ENCODE measurements around the gene AKAP8.
"Not testable (repeated sequence)": the region's sequence is repeated elsewhere in the genome, so short reads cannot be mapped to it uniquely, and the experiment has no call there.

AKAP8 gene

DNA sequence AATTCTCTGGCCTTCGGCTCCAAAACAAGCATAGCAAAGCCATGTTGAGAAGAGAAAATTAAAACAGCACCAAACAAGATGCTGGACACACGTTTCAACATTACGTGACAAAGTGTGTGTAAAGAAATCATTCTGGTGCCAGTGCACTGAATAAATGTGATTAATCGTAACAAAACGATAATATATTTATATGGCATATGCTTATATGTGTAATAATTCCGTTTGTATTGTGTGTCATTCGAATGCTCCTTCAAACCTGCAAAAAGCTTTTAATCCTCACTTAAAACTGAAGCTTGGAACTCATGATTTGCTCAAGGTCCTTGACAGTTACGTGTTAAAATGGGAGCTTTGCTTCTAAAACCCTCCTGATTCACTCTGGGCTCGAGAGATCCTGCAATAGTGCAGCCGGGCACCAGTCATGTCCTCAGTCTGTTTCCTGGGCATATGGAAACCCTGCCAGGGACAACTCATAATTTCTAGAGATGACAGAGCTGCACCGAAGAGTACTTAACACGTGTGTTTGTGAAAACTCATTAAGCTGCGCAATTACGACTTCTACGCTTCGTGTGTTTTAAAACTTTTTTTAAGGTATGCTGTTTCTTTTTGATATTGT is 39.9 kb upstream of the AKAP8 start:
- H3K4me3 ChIP-seq (ENCODE audit: low read length): peak overlapping the region; percentile 66
- peaks cover 15% of the 10 kb centered on the region for H3K36me3 ChIP-seq (ENCODE audit: control insufficient read depth, insufficient read depth, low read length)

DNA sequence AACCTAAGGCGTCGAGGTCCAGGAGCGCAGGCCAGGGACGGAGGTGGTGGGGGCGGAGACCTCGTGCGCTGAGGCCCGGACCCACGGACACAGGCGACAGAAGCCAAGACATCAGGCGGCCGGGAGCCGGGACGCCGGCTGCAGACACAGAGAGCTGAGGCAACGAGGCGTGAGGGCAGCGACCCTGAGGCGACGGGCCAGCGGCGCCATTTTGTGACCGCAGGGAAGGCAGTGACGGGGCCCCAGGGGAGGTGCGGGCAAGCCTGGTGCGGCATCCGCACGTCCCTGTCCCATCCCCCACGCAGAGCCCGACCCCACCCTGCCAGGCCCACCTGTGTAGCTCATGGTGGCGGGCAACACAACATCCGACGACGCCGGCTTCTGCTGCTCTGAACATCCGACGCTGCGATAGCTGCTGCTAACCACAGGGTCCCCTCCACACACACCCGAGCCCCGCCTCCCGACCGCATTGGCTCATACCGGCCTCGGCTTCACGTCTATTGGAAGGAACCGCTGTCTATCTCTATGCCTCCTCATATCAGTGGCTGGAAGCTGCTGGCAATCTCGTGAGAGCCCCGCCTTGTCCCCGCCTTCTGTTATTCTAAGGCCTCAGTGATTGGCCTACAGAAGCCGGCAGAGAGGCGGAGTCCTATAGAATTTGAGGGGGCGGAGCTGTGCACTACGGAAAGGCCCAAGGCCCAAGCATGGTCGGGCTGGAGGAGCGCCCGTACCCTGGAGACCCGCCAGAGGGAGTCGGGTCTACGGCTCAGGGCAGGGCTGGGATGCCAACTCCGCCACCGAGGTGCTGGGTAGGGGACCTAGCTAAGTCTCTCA is 39.2 kb upstream of the AKAP8 start, which contains the start of gene AKAP8L:
TSS of gene AKAP8L (minus strand) at position 410 of the 834 bp plus-strand sequence. CDS start at position 345, 65 bp downstream.
- H3K36me3 ChIP-seq (ENCODE audit: control insufficient read depth, insufficient read depth, low read length): peaks cover 12% of the 10 kb centered on the region
- peaks cover 15% of the 10 kb centered on the region for H3K4me1 ChIP-seq (ENCODE audit: control insufficient read depth, insufficient read depth, low read length)
- H3K9ac ChIP-seq (ENCODE audit: low read length): peak within 1 kb of the TSS; percentile 81
- peak within 1 kb of the TSS; percentile 97 for H3K4me3 ChIP-seq (ENCODE audit: low read length)
- H3K27ac ChIP-seq (ENCODE audit: low read depth, low read length): peak within 1 kb of the TSS; percentile 76
- H3K27me3 ChIP-seq (ENCODE audit: control insufficient read depth, insufficient read depth, low read length): no peaks in the 10 kb centered on the region

More for the DNA sequence above, 39.9 kb upstream of the AKAP8 start:
- Histone ChIP-seq H3K27me3 (ENCODE audit: control insufficient read depth, insufficient read depth, low read length) (no peaks in the 10 kb centered on the region), H3K4me1 (ENCODE audit: control insufficient read depth, insufficient read depth, low read length) (peaks cover 15% of the 10 kb centered on the region), H3K27ac (ENCODE audit: low read depth, low read length) (peak overlapping the region; percentile 51), H3K9ac (ENCODE audit: low read length) (no peak overlapping the region)

DNA sequence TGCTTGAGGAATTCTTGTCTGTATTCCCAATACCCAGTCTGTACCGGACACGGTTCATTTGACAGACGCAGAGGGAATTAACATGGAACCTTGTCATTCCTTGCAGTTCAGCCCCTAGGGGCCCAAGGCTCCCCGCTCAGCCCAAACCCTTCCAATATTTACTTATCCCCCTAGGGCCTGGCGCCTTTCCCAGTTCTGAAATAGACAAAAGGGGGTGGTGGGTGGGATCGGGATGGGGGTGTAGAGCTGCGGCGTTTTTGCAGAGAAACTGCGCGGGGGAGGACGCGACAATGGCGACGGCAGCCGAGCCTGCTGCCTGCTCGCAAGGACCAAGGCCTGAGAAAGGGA is 38.6 kb upstream of the AKAP8 start:
- H3K36me3 ChIP-seq (ENCODE audit: control insufficient read depth, insufficient read depth, low read length): peaks cover 7% of the 10 kb centered on the region
- peak overlapping the region; percentile 81 for H3K9ac ChIP-seq (ENCODE audit: low read length)
- no peaks in the 10 kb centered on the region for H3K27me3 ChIP-seq (ENCODE audit: control insufficient read depth, insufficient read depth, low read length)
- peak overlapping the region; percentile 76 for H3K27ac ChIP-seq (ENCODE audit: low read depth, low read length)
- peak overlapping the region; percentile 97 for H3K4me3 ChIP-seq (ENCODE audit: low read length)
- H3K4me1 ChIP-seq (ENCODE audit: control insufficient read depth, insufficient read depth, low read length): peaks cover 17% of the 10 kb centered on the region

DNA sequence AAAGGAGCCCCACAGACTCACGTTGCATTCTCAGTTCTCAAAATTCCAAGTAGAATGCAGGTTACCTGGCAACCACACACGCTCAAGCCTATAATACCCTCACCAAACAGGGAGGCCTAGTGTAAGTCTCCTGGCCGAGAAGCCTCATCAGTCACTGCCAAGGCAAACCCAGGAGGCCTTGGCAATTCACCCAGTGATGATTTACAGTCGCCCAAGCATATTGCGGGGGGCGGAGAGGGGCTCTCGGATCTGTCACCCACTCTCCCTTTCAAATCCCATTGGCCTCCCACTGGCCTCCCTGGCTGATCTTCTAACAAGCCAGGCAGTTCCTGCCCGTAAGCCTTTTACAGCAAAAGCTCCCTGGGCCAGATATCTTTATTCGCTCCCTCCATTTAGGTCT is 38.1 kb upstream of the AKAP8 start:
- H3K4me3 ChIP-seq (ENCODE audit: low read length): peak overlapping the region; percentile 97
- H3K27me3 ChIP-seq (ENCODE audit: control insufficient read depth, insufficient read depth, low read length): no peaks in the 10 kb centered on the region
- peak overlapping the region; percentile 81 for H3K9ac ChIP-seq (ENCODE audit: low read length)
- peaks cover 17% of the 10 kb centered on the region for H3K4me1 ChIP-seq (ENCODE audit: control insufficient read depth, insufficient read depth, low read length)
- peaks cover 2% of the 10 kb centered on the region for H3K36me3 ChIP-seq (ENCODE audit: control insufficient read depth, insufficient read depth, low read length)
- peak overlapping the region; percentile 76 for H3K27ac ChIP-seq (ENCODE audit: low read depth, low read length)

DNA sequence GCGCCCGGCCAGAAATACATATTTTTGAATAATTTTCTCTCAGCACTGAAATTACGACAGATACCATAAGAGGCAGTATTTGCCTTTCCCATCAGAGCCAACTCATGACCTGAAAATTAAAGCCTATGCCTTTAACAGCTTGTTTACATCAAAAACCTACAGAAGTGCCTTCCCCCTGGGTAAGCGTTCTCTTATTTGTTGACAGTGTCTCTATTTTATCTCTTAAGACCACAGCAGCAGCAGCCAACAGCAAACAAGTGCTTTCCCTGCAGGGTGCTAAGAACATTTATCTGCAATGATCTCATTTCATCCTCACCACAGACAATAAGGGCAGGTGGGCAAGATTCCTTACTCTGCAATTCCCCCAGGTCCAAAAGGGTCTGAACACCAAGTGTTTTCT is 33.2 kb upstream of the AKAP8 start:
- peaks cover 14% of the 10 kb centered on the region for H3K4me1 ChIP-seq (ENCODE audit: control insufficient read depth, insufficient read depth, low read length)
- H3K9ac ChIP-seq (ENCODE audit: low read length): no peak overlapping the region
- H3K27ac ChIP-seq (ENCODE audit: low read depth, low read length): no peak overlapping the region
- no peaks in the 10 kb centered on the region for H3K27me3 ChIP-seq (ENCODE audit: control insufficient read depth, insufficient read depth, low read length)
- H3K4me3 ChIP-seq (ENCODE audit: low read length): no peak overlapping the region
- no peaks in the 10 kb centered on the region for H3K36me3 ChIP-seq (ENCODE audit: control insufficient read depth, insufficient read depth, low read length)

DNA sequence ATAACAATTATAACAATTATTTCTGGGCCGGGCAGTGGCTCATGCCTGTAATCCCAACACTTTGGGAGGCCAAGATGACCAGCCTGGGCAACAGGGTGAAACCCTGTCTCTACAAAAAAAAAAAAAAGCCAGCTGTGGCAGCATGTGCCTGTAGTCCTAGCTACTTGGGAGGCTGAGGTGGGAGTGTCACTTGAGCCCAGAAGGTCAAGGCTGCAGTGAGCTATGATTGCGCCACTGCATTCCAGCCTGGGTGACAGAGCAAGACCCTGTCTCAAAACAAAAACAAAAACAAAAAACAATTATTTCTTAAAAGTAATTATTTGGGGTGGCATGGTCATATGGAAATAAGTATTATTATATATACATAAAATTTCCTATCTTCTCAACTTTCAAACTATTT is 31.8 kb upstream of the AKAP8 start:
- not testable (repeated sequence) for H3K27me3 ChIP-seq (ENCODE audit: control insufficient read depth, insufficient read depth, low read length); H3K9ac ChIP-seq (ENCODE audit: low read length); H3K36me3 ChIP-seq (ENCODE audit: control insufficient read depth, insufficient read depth, low read length); H3K4me3 ChIP-seq (ENCODE audit: low read length); H3K4me1 ChIP-seq (ENCODE audit: control insufficient read depth, insufficient read depth, low read length); H3K27ac ChIP-seq (ENCODE audit: low read depth, low read length)

DNA sequence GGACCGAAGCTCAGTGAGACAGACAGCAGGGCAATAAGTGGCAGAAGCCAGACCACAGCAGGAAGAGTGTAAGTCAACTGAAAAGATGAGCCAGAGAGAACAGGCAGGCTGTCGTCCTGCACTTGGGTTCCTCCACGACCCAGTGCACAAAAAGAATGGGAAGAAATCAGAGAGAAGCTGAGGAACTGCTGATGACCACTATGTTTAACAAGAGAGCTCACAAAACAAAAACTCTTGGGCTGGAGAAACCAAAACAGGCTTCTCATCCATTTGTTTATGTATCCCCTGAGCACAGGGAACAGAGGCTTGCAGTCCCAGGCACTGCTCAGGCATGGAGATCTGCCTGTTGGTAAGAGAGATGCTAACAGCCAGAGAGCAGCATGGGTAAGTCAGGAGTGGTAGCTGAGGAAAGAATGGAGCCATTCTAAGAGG is 25.2 kb upstream of the AKAP8 start:
- no peak overlapping the region for H3K9ac ChIP-seq (ENCODE audit: low read length)
- peak overlapping the region; percentile 92 for H3K27ac ChIP-seq (ENCODE audit: low read depth, low read length)
- H3K4me3 ChIP-seq (ENCODE audit: low read length): no peak overlapping the region
- no peaks in the 10 kb centered on the region for H3K27me3 ChIP-seq (ENCODE audit: control insufficient read depth, insufficient read depth, low read length)
- H3K36me3 ChIP-seq (ENCODE audit: control insufficient read depth, insufficient read depth, low read length): peaks cover 23% of the 10 kb centered on the region
- peaks cover 38% of the 10 kb centered on the region for H3K4me1 ChIP-seq (ENCODE audit: control insufficient read depth, insufficient read depth, low read length)

DNA sequence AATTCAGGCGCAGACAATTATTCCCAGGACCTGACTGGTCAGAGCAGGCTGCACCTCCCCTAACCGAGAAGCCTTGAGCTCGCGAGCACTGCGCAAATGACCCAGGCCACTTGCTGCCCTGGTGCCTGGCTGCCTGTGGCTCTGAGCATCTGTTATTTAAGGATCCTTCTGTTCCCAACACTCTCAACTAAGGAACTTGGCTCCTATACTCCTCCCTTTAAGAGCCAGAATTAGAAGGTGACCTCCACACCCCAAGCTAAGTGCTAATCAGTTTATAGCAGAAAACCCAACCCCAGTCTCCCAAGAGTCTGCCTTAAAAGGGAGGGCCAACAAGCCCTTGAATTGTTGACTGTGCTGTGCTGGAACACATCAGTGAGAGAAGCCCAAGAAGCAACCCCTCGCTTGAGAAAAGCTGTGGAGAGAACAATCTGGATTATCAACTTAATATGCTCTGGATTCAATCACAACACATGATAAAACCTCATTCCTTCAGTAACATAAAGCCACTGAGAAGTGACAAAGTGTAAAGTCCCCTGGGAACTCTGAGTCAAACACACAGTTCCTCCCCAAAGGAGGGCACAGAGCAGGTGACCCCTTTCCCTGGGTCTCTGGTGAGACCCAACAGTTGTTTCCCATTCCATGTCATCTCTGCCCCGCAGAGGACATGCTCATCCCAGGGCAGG is 24.7 kb upstream of the AKAP8 start:
- H3K27me3 ChIP-seq (ENCODE audit: control insufficient read depth, insufficient read depth, low read length): no peaks in the 10 kb centered on the region
- H3K4me1 ChIP-seq (ENCODE audit: control insufficient read depth, insufficient read depth, low read length): peaks cover 38% of the 10 kb centered on the region
- H3K36me3 ChIP-seq (ENCODE audit: control insufficient read depth, insufficient read depth, low read length): peaks cover 29% of the 10 kb centered on the region
- peak overlapping the region; percentile 18 for H3K4me3 ChIP-seq (ENCODE audit: low read length)
- peak overlapping the region; percentile 92 for H3K27ac ChIP-seq (ENCODE audit: low read depth, low read length)
- no peak overlapping the region for H3K9ac ChIP-seq (ENCODE audit: low read length)

DNA sequence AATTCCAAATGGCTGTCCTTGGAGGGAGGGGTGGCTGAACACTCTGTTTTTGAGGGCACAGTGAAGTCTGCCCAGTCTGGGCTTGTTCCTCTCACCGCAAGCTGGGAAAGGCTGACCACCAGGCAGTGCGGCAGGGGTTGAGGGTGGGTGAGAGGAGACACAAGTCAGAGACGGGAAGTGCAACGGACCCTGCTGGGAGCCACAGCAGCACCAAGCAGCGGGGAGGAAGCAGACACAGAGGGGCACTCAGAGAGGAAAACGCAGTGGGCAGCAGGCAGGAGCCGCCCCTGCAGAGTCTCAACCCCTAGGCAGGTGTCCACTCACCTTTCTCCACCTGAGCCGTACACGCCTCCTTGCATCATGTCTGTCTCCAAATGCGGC is 23.6 kb upstream of the AKAP8 start:
- H3K27ac ChIP-seq (ENCODE audit: low read depth, low read length): peak overlapping the region; percentile 92
- H3K36me3 ChIP-seq (ENCODE audit: control insufficient read depth, insufficient read depth, low read length): peaks cover 37% of the 10 kb centered on the region
- H3K27me3 ChIP-seq (ENCODE audit: control insufficient read depth, insufficient read depth, low read length): no peaks in the 10 kb centered on the region
- peaks cover 38% of the 10 kb centered on the region for H3K4me1 ChIP-seq (ENCODE audit: control insufficient read depth, insufficient read depth, low read length)
- peak overlapping the region; percentile 6 for H3K4me3 ChIP-seq (ENCODE audit: low read length)
- H3K9ac ChIP-seq (ENCODE audit: low read length): no peak overlapping the region

DNA sequence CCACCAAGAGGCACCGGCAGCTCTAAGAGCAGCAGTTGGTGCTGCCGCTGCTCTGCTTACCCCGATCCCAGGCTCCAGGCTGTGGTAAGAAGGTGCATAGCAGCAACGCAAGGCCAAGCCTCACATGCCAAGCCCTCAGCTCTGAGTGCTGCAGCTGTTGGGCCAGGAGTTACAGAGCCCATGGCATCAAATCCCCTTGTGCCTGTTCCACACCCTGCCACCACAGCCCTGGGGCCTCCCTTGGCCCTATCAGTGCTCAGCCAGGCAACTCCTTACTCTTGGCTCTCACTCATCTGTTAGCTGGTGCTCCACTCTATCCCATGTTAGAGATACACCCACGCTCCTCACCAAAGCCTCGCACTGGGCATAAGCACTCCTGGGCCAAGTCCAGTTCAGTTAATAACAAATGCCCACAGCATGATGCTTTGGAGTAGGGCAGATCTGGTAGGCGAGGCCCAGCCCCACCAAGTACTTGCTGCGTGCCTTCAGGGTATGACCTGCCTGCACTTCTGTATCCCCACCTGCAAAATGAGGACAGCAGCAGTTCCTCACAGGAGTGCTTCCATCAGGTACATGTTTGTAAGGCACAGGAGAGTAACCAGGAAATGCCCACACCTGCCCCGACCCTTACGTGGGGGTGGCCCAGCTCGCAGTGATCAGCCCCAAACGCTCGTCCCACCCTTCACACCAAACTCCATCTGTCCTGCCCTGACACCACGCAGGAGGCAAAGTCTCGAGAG is 23.0 kb upstream of the AKAP8 start:
- peaks cover 42% of the 10 kb centered on the region for H3K36me3 ChIP-seq (ENCODE audit: control insufficient read depth, insufficient read depth, low read length)
- no peak overlapping the region for H3K4me3 ChIP-seq (ENCODE audit: low read length)
- no peaks in the 10 kb centered on the region for H3K27me3 ChIP-seq (ENCODE audit: control insufficient read depth, insufficient read depth, low read length)
- H3K4me1 ChIP-seq (ENCODE audit: control insufficient read depth, insufficient read depth, low read length): peaks cover 38% of the 10 kb centered on the region
- no peak overlapping the region for H3K9ac ChIP-seq (ENCODE audit: low read length)
- H3K27ac ChIP-seq (ENCODE audit: low read depth, low read length): peak overlapping the region; percentile 92

DNA sequence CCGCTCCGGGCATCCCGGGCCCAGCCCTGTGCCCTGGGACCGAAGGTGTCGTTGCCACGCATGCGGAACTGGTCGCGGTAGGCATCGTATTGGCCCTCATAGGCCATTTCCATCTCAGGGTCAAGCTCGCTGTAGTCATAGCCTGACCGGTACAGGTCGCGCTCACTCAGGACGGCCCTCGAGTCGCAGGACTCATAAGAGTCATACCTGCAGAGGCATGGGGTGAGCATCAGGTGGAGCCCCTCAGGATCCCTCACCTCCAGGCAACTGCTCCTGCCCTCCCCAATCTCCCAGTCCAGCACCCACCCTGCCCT is 21.8 kb upstream of the AKAP8 start:
- Histone ChIP-seq H3K36me3 (ENCODE audit: control insufficient read depth, insufficient read depth, low read length) (peaks cover 54% of the 10 kb centered on the region), H3K4me3 (ENCODE audit: low read length) (no peak overlapping the region), H3K9ac (ENCODE audit: low read length) (no peak overlapping the region), H3K27ac (ENCODE audit: low read depth, low read length) (peak overlapping the region; percentile 18), H3K27me3 (ENCODE audit: control insufficient read depth, insufficient read depth, low read length) (no peaks in the 10 kb centered on the region), H3K4me1 (ENCODE audit: control insufficient read depth, insufficient read depth, low read length) (peaks cover 38% of the 10 kb centered on the region)

Measured in rectal smooth muscle tissue (tissue), 1 donor.